HepG2 (cell line): ENCODE measurements around the gene HEXA. TPM values are rescaled to one million over a fixed set of nuclear protein-coding genes. Genes with fewer than 3 reads are reported as not detected.
A peak's percentile ranks its signal among the peaks of the same experiment; 100 is the strongest.

Source experiments
- DR1 ChIP-seq: sonication (generic); formaldehyde crosslinking; IDR thresholded peaks from 2 replicates; pipeline ENCODE4 v1.8.0; 2021; ENCODE audit warnings: mild to moderate bottlenecking, missing genetic modification reagents, inconsistent platforms
- IRF2 ChIP-seq: IDR thresholded peaks from 2 replicates; pipeline ENCODE4 v1.6.1; 2018; ENCODE audit warnings: missing genetic modification reagents, missing compliant biosample characterization
- MAFF ChIP-seq: IDR thresholded peaks from 2 replicates; pipeline ENCODE4 v1.6.1; 2011; ENCODE audit warnings: low read depth, low read length, improper control_type of control experiment
- RXRA ChIP-seq: sonication (generic); formaldehyde crosslinking; IDR thresholded peaks from 2 replicates; pipeline ENCODE4 v1.5.1; 2020; ENCODE audit warnings: missing genetic modification reagents
- SNRNP70 ChIP-seq: fragments of 200-400 bp; formaldehyde crosslinking; IDR thresholded peaks from 2 replicates; pipeline ENCODE4 v1.6.1; 2017; ENCODE audit warnings: mild to moderate bottlenecking, low read depth, low read length, moderate library complexity
- TEAD2 ChIP-seq: sonication (generic); formaldehyde crosslinking; IDR thresholded peaks from 2 replicates; pipeline ENCODE4 v1.9.0; 2021; ENCODE audit warnings: missing genetic modification reagents
- TRIM24 ChIP-seq: sonication (generic); formaldehyde crosslinking; IDR thresholded peaks from 2 replicates; pipeline ENCODE4 v1.8.0; 2022; ENCODE audit warnings: mild to moderate bottlenecking, missing genetic modification reagents
- ZFP37 ChIP-seq: sonication (generic); formaldehyde crosslinking; IDR thresholded peaks from 2 replicates; pipeline ENCODE4 v1.4.0; 2020; ENCODE audit warnings: missing genetic modification reagents, borderline replicate concordance
- ZFP41 ChIP-seq: sonication (generic); formaldehyde crosslinking; IDR thresholded peaks from 2 replicates; pipeline ENCODE4 v1.4.0; 2020; ENCODE audit warnings: mild to moderate bottlenecking, missing genetic modification reagents, borderline replicate concordance
- ZNF136 ChIP-seq: sonication (generic); formaldehyde crosslinking; IDR thresholded peaks from 2 replicates; pipeline ENCODE4 v1.8.1; 2022; ENCODE audit warnings: low read depth, mild to moderate bottlenecking, moderate library complexity, missing genetic modification reagents
- ZNF24 ChIP-seq: fragments of 450-650 bp; IDR thresholded peaks from 2 replicates; pipeline ENCODE4 v1.6.1; 2017; ENCODE audit warnings: antibody characterized with exemption, mild to moderate bottlenecking
- ZNF274 ChIP-seq: sonication (generic); formaldehyde crosslinking; IDR thresholded peaks from 2 replicates; pipeline ENCODE4 v1.5.1; 2020; ENCODE audit warnings: mild to moderate bottlenecking, missing genetic modification reagents
- ZNF337 ChIP-seq: sonication (generic); formaldehyde crosslinking; IDR thresholded peaks from 2 replicates; pipeline ENCODE4 v1.5.1; 2020; ENCODE audit warnings: missing genetic modification reagents, low read depth, mild to moderate bottlenecking, borderline replicate concordance
- ZNF446 ChIP-seq: sonication (generic); formaldehyde crosslinking; IDR thresholded peaks from 2 replicates; pipeline ENCODE4 v1.5.0; 2020; ENCODE audit warnings: mild to moderate bottlenecking, missing genetic modification reagents
- ZNF563 ChIP-seq: sonication (generic); formaldehyde crosslinking; IDR thresholded peaks from 2 replicates; pipeline ENCODE4 v1.8.0; 2022; ENCODE audit warnings: mild to moderate bottlenecking, moderate library complexity, missing genetic modification reagents
- ZNF569 ChIP-seq: sonication (generic); formaldehyde crosslinking; IDR thresholded peaks from 2 replicates; pipeline ENCODE4 v1.5.0; 2020; ENCODE audit warnings: mild to moderate bottlenecking, missing genetic modification reagents, moderate library complexity, borderline replicate concordance
- ZNF724P ChIP-seq: sonication (generic); formaldehyde crosslinking; IDR thresholded peaks from 2 replicates; pipeline ENCODE4 v1.8.0; 2022; ENCODE audit warnings: missing genetic modification reagents, borderline replicate concordance
- polyA plus RNA-seq, 8 experiments: library from polyadenylated mRNA; depleted of rRNA in 3 of 8; stranded (reverse) in 7 of 8; unstranded in 1 of 8; fragments of >200 nt; fragmentation: Illumina TruSeq in 4 of 8; extraction: Trizol in 4 of 8; gene quantifications; 2 replicates each; pipeline versions ENCODE4 v1.2.1 to v1.2.3, GENCODE V29; 2011 to 2016; ENCODE audit warnings: low read depth in 4 of 8, missing spikeins in 1 of 8, mixed read lengths in 1 of 8; ENCODE audit not compliant: insufficient read depth in 1 of 8
- total RNA-seq, 5 experiments: library from RNA; depleted of rRNA; stranded (reverse); fragments of >200 nt; fragmentation: Illumina TruSeq; extraction: Trizol; gene quantifications; 2 replicates each; pipeline ENCODE4 v1.2.3, GENCODE V29; 2016; ENCODE audit warnings: low read depth in 1 of 5
- TF ChIP-seq, protein P1 (sequence below): sonication (generic); formaldehyde crosslinking; IDR thresholded peaks from 2 replicates; pipeline ENCODE4 v1.8.0; 2022; ENCODE audit warnings: missing genetic modification reagents, low read depth, mild to moderate bottlenecking, borderline replicate concordance
- TF ChIP-seq, protein P2 (sequence below): sonication (generic); formaldehyde crosslinking; IDR thresholded peaks from 2 replicates; pipeline ENCODE4 v1.5.1; 2020; ENCODE audit warnings: mild to moderate bottlenecking, missing genetic modification reagents
- TF ChIP-seq, protein P3 (sequence below): sonication (generic); formaldehyde crosslinking; IDR thresholded peaks from 2 replicates; pipeline ENCODE4 v1.5.0; 2020; ENCODE audit warnings: mild to moderate bottlenecking, missing genetic modification reagents
- TF ChIP-seq, protein P4 (sequence below), 2 experiments: sonication (generic) in 1 of 2; formaldehyde crosslinking in 1 of 2; IDR thresholded peaks; 2 replicates each; pipeline versions ENCODE4 v1.5.1 to v1.6.1; 2011 to 2020; ENCODE audit warnings: borderline replicate concordance in 1 of 2, low read depth in 1 of 2, low read length in 1 of 2, mild to moderate bottlenecking in 1 of 2, missing genetic modification reagents in 1 of 2, moderate library complexity in 1 of 2

HEXA gene
- total and polyA plus RNA-seq, 2 of the 13 experiments (the other 11 are each of a cell fraction or from before 2014, with no cell fraction given), result 106 to 219 TPM

DNA sequence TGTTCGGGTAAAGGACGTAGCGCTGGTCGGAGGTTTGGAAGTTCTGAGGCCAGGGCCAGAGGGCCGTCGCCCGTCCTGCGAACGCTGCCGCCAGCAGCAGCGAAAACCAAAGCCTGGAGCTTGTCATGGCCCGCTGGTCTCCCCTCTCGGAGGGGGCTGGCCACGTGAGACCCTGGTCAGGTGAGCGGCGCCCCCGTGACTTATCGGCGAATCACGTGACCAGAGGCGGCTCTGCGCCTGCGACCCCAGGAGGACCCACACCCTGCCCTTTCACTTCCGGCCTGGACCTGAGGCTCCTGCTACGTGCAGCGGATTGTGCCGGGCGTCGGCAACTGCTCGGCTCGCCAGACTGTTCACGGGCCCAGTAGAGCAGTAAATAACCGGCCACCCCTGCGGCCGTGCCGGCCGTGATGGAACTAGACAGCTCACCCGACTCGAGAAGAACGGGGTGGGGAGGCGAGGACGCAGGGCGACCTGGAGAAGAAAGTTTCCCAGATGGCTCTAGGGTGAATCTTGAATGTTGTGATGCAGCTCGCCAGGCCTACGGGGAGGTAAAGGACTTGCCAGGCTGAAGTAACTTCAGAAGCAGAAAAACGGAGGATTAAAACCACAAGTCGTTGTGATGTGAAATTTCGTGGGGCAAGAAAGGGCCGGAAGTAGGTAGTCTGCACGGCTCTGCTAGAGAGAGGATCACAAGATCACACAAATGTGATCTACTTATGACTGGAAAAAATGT lies at the start of gene HEXA (continued):
- TF ChIP-seq, protein P1, sequence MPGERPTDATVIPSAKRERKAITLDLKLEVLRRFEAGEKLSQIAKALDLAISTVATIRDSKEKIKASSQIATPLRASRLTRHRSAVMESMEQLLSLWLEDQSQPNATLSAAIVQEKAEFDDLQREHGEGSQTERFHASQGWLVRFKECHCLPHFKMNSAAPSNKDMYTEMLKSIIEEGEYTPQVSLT (CRISPR knock-in tag), result no peak
- TF ChIP-seq DR1, result peak; percentile 89
- TF ChIP-seq, protein P2, sequence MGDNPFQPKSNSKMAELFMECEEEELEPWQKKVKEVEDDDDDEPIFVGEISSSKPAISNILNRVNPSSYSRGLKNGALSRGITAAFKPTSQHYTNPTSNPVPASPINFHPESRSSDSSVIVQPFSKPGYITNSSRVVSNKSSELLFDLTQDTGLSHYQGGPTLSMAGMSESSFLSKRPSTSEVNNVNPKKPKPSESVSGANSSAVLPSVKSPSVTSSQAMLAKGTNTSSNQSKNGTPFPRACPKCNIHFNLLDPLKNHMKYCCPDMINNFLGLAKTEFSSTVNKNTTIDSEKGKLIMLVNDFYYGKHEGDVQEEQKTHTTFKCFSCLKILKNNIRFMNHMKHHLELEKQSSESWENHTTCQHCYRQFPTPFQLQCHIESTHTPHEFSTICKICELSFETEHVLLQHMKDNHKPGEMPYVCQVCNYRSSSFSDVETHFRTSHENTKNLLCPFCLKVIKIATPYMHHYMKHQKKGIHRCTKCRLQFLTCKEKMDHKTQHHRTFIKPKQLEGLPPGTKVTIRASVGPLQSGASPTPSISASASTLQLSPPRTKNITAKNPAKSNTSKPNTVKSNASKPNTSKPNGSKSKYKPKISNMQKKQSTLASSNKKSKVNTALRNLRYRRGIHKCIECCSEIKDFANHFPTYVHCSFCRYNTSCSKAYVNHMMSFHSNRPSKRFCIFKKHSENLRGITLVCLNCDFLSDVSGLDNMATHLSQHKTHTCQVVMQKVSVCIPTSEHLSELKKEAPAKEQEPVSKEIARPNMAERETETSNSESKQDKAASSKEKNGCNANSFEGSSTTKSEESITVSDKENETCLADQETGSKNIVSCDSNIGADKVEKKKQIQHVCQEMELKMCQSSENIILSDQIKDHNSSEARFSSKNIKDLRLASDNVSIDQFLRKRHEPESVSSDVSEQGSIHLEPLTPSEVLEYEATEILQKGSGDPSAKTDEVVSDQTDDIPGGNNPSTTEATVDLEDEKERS (CRISPR knock-in tag), result peak; percentile 77
- TF ChIP-seq ZFP41 (CRISPR knock-in tag), result peak; percentile 75; the same call in 1 of the 2 replicates
- TF ChIP-seq TRIM24, result no peak
- peak; percentile 88; the same call in 1 of the 2 replicates for TF ChIP-seq ZNF569 (CRISPR knock-in tag)
- TF ChIP-seq IRF2 (CRISPR knock-in tag), result peak; percentile 99
- peak; percentile 91 for TF ChIP-seq ZNF274
- TF ChIP-seq ZFP37 (CRISPR knock-in tag), result peak; percentile 88; the same call in 1 of the 2 replicates
- TF ChIP-seq ZNF337 (CRISPR knock-in tag), result no peak; the same call in 1 of the 2 replicates
- no peak for TF ChIP-seq SNRNP70
- peak; percentile 84 for TF ChIP-seq ZNF563
- TF ChIP-seq ZNF446 (CRISPR knock-in tag), result no peak; the same call in 1 of the 2 replicates
- TF ChIP-seq RXRA (CRISPR knock-in tag), result peak; percentile 91
- peak; percentile 76; the same call in 1 of the 2 replicates for TF ChIP-seq ZNF136 (CRISPR knock-in tag)
- TF ChIP-seq, protein P3, sequence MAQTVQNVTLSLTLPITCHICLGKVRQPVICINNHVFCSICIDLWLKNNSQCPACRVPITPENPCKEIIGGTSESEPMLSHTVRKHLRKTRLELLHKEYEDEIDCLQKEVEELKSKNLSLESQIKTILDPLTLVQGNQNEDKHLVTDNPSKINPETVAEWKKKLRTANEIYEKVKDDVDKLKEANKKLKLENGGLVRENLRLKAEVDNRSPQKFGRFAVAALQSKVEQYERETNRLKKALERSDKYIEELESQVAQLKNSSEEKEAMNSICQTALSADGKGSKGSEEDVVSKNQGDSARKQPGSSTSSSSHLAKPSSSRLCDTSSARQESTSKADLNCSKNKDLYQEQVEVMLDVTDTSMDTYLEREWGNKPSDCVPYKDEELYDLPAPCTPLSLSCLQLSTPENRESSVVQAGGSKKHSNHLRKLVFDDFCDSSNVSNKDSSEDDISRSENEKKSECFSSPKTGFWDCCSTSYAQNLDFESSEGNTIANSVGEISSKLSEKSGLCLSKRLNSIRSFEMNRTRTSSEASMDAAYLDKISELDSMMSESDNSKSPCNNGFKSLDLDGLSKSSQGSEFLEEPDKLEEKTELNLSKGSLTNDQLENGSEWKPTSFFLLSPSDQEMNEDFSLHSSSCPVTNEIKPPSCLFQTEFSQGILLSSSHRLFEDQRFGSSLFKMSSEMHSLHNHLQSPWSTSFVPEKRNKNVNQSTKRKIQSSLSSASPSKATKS (CRISPR knock-in tag), result 0 out of 2 replicates have a peak, but pooled peaks have one; percentile 41
- TF ChIP-seq, protein P4, sequence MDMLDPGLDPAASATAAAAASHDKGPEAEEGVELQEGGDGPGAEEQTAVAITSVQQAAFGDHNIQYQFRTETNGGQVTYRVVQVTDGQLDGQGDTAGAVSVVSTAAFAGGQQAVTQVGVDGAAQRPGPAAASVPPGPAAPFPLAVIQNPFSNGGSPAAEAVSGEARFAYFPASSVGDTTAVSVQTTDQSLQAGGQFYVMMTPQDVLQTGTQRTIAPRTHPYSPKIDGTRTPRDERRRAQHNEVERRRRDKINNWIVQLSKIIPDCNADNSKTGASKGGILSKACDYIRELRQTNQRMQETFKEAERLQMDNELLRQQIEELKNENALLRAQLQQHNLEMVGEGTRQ (IDR thresholded peaks at IDR 0.05; ENCODE audit: low read depth, low read length), result peak; percentile 100
- TF ChIP-seq, protein P4 (CRISPR knock-in tag; IDR thresholded peaks at IDR 0.05; ENCODE audit: borderline replicate concordance), result peak; percentile 100
- no peak for TF ChIP-seq ZNF24
- TF ChIP-seq TEAD2 (CRISPR knock-in tag), result peak; percentile 77; the same call in 1 of the 2 replicates
- TF ChIP-seq MAFF, result no peak
- peak; percentile 74; the same call in 1 of the 2 replicates for TF ChIP-seq ZNF724P
